DND-41 (cell line): Measurements from ENCODE around the gene SHQ1.
A peak's percentile ranks its signal among the peaks of the same experiment; 100 is the strongest.

Source experiments
- ATAC-seq: fragments of 200-7000 bp; cut with Tn5 transposase; 3 replicates; pipeline ENCODE4 v1.9.1; 2021; ENCODE audit warnings: low read depth; ENCODE audit not compliant: insufficient read depth
- DNase-seq: peaks from one replicate; pipeline ENCODE4 v3.0.0-alpha.2; 2020
- H2AFZ ChIP-seq: 2 replicates; pipeline ENCODE4 v1.6.0; 2012; ENCODE audit warnings: low read depth, low read length
- H3K27ac ChIP-seq: 2 replicates; pipeline ENCODE4 v1.5.1; 2012; ENCODE audit warnings: low read length, inconsistent platforms
- H3K27me3 ChIP-seq: fragments of 200-600 bp; sonication (generic); 2 replicates; pipeline ENCODE4 v1.6.0; 2012; ENCODE audit warnings: low read length, mild to moderate bottlenecking, inconsistent platforms; ENCODE audit not compliant: insufficient read depth, poor library complexity
- H3K36me3 ChIP-seq: 2 replicates; pipeline ENCODE4 v1.5.1; 2012; ENCODE audit warnings: low read length, inconsistent platforms; ENCODE audit not compliant: insufficient read depth
- H3K4me1 ChIP-seq: 2 replicates; pipeline ENCODE4 v1.5.1; 2012; ENCODE audit warnings: mild to moderate bottlenecking, low read length; ENCODE audit not compliant: insufficient read depth
- H3K4me2 ChIP-seq: 2 replicates; pipeline ENCODE4 v1.6.0; 2012; ENCODE audit warnings: mild to moderate bottlenecking, moderate library complexity, low read length, inconsistent platforms; ENCODE audit not compliant: insufficient read depth
- H3K4me3 ChIP-seq, 2 experiments: fragments of 200-600 bp in 1 of 2; shearing (Covaris generic) in 1 of 2; 2 replicates each; pipeline ENCODE4 v1.5.1; 2012 to 2016; ENCODE audit warnings: inconsistent platforms in 2 of 2, low read length in 2 of 2, mild to moderate bottlenecking in 2 of 2, low read depth in 1 of 2, moderate library complexity in 1 of 2
- H3K79me2 ChIP-seq: 2 replicates; pipeline ENCODE4 v1.6.0; 2012; ENCODE audit warnings: low read length, inconsistent platforms; ENCODE audit not compliant: insufficient read depth
- H3K9ac ChIP-seq: 2 replicates; pipeline ENCODE4 v1.6.0; 2012; ENCODE audit warnings: low read depth, mild to moderate bottlenecking, inconsistent platforms, low read length, moderate library complexity
- H3K9me3 ChIP-seq: 2 replicates; pipeline ENCODE4 v1.5.1; 2012; ENCODE audit warnings: low read length, moderate library complexity, mild to moderate bottlenecking, inconsistent platforms; ENCODE audit not compliant: insufficient read depth, severe bottlenecking
- H4K20me1 ChIP-seq: 2 replicates; pipeline ENCODE4 v1.6.0; 2012; ENCODE audit warnings: low read length; ENCODE audit not compliant: insufficient read depth
- EZH2 ChIP-seq: IDR thresholded peaks from 3 replicates; pipeline ENCODE4 v1.6.1; 2012; ENCODE audit warnings: borderline replicate concordance, low read depth, mild to moderate bottlenecking, moderate library complexity, low read length, inconsistent platforms; ENCODE audit not compliant: severe bottlenecking
- TF ChIP-seq, protein P1 (sequence below): IDR thresholded peaks from 2 replicates; pipeline ENCODE4 v1.5.1; 2012; ENCODE audit warnings: borderline replicate concordance, low read length, moderate library complexity, mild to moderate bottlenecking; ENCODE audit not compliant: poor library complexity, severe bottlenecking; ENCODE audit errors: extremely low read depth

SHQ1 gene

DNA sequence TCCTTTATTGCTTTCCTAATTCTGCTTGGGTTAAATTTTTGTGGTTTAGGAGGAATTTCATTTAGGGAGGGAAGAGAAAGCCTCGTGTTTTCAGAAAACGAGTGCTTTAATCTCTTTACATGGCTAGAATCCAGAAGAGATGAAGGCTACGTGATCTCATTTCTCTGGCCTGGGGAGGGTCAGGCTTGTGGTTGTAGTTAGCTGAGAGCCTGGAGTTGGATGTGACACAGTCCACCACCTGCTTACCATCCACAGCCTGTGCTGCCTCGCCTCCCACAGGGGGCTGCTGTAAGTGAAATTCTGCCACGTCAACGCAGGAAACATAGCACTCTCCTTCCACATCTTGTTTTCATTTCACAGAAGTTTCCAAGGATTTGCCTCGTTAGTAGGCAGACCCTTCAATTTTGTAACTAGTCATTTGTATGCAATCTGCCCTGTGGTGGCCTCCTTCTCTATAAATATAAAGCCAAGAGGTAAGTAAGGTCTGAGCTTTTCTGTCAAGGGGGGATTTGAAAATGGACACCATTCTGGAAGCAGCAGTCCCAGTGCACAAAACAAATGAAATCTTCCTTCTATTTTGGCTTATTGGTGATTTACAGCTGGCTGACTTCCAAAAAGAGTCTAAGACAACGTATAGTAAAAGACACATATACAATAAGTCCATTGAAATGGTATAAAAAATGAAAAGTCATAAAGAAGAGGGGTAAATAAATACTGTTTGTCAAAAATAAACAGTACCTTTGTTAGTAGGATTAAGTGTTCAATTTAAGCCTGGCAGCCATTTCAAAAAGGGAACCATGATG, 43.0 kb upstream of the SHQ1 start:
- H3K79me2 ChIP-seq, result peaks cover 89% of the 10 kb centered on the region
- H2AFZ ChIP-seq, result peak overlapping the region; percentile 34
- ATAC-seq (peak; percentile 59), DNase-seq (peak; percentile 70)
- peak overlapping the region; percentile 88 for H3K27ac ChIP-seq
- H4K20me1 ChIP-seq, result peaks cover 8% of the 10 kb centered on the region; the same call in 1 of the 2 replicates
- H3K27me3 ChIP-seq, result no peaks in the 10 kb centered on the region
- H3K36me3 ChIP-seq, result peaks cover 33% of the 10 kb centered on the region
- TF ChIP-seq, protein P1, sequence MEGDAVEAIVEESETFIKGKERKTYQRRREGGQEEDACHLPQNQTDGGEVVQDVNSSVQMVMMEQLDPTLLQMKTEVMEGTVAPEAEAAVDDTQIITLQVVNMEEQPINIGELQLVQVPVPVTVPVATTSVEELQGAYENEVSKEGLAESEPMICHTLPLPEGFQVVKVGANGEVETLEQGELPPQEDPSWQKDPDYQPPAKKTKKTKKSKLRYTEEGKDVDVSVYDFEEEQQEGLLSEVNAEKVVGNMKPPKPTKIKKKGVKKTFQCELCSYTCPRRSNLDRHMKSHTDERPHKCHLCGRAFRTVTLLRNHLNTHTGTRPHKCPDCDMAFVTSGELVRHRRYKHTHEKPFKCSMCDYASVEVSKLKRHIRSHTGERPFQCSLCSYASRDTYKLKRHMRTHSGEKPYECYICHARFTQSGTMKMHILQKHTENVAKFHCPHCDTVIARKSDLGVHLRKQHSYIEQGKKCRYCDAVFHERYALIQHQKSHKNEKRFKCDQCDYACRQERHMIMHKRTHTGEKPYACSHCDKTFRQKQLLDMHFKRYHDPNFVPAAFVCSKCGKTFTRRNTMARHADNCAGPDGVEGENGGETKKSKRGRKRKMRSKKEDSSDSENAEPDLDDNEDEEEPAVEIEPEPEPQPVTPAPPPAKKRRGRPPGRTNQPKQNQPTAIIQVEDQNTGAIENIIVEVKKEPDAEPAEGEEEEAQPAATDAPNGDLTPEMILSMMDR, result peak; percentile 61
- no peak for TF ChIP-seq EZH2
- H3K9me3 ChIP-seq, result no peaks in the 10 kb centered on the region
- peaks cover 62% of the 10 kb centered on the region for H3K4me1 ChIP-seq
- peak overlapping the region; percentile 57 for H3K9ac ChIP-seq
- peak overlapping the region; percentile 71 for H3K4me2 ChIP-seq
- peak overlapping the region; percentile 0 to 62; a peak in 3 of 4 replicates for H3K4me3 ChIP-seq

DNA sequence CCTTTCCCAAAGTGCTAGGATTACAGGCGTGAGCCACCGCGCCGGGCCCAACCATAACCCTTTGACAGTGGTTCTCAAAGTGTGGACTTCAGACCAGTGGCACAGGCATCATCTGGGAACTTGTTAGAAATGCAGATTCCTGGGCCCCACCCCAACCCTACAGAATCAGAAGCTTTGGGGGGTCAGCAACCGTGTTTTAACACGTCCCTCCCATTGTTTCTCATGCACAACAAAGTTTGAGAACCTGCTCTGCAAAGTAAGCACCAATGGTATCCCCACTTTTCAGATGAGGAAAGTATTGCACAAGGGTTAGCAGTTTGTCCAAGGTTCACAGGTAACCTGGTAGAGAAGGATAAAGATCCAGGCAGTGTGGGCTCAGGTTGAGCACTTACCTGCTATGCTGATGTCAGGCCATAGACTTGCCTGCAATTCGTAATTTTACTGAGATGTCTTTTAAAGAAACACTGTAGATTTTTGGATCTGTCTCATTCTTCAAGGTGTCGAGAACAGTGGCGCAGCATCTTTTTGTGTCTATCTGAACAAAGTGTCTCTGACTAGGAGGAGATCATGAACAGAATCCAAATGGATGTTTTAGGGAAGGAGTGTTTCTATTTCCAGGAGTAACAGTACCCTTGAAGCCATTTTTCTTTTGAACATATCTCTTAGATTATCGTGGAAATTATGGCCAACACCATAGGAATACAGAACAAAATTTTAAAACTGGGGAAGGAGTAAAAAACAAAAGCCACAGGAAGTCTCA, 42.1 kb upstream of the SHQ1 start:
- DNase-seq, result no peak
- Histone ChIP-seq H3K4me1 (peaks cover 66% of the 10 kb centered on the region), H3K4me2 (peak overlapping the region; percentile 71), H3K36me3 (peaks cover 27% of the 10 kb centered on the region), H3K79me2 (peaks cover 79% of the 10 kb centered on the region), H3K27me3 (no peaks in the 10 kb centered on the region), H3K9me3 (no peaks in the 10 kb centered on the region), H3K9ac (peak overlapping the region; percentile 57), H4K20me1 (peaks cover 4% of the 10 kb centered on the region; the same call in 1 of the 2 replicates), H3K27ac (peak overlapping the region; percentile 88), H3K4me3 (peak overlapping the region; percentile 58 to 62; a peak in 3 of 4 replicates), H2AFZ (peak overlapping the region; percentile 34; the same call in 1 of the 2 replicates)
- TF ChIP-seq, protein P1, result no peak
- TF ChIP-seq EZH2, result no peak
- no peak for ATAC-seq

DNA sequence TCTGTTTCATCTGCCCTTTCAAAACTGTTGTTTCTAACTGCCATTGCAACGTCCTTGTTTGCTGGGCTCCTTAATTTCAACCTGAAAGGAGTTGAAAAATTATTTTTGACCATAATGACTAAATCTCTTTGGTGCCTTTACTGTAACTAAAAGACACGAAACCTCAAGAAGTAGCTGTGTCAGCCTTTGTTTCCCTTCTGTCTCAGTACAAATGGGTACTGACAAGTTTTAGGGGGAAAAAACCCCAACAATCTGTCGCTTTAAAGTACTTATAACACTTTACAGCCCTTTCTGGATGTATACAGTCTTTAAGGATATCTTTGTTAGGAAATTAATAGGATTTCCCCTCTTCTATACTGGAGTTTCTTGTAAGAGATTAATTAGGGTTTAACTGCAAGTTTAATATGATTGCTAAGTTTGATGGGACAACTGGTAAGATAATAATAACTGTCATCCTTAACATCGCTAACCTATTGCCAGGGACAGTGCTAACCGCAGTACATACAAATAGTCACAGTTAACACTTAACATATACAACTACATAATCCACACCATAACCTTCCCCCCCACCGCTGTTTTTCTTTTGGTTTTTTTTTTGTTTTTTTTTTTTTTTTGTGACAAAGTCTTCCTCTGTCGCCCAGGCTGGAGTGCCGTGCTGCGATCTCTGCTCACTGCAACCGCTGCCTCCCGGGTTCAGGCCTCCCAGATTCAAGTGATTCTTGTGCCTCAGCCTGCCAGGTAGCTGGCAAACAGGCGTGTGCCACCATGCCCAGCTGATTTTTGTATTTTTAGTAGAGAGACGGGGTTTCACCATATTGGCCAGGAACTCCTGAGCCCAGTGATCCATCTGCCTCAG, 41.3 kb upstream of the SHQ1 start:
- peaks cover 19% of the 10 kb centered on the region for H3K36me3 ChIP-seq
- peak overlapping the region; percentile 88 for H3K27ac ChIP-seq
- H3K9ac ChIP-seq, result peak overlapping the region; percentile 57
- ATAC-seq (0 out of 3 replicates have a peak, but pooled peaks have one; percentile 8), DNase-seq (peak; percentile 64)
- peak overlapping the region; percentile 58 to 62 for H3K4me3 ChIP-seq
- peaks cover 71% of the 10 kb centered on the region for H3K79me2 ChIP-seq
- TF ChIP-seq, protein P1, result no peak
- TF ChIP-seq EZH2, result no peak
- H2AFZ ChIP-seq, result peak overlapping the region; percentile 72
- no peaks in the 10 kb centered on the region for H3K9me3 ChIP-seq
- peak overlapping the region; percentile 71 for H3K4me2 ChIP-seq
- peaks cover 66% of the 10 kb centered on the region for H3K4me1 ChIP-seq
- no peaks in the 10 kb centered on the region for H3K27me3 ChIP-seq
- peaks cover 1% of the 10 kb centered on the region; the same call in 1 of the 2 replicates for H4K20me1 ChIP-seq
